ENCODE results near the gene MAGEB17.

The MAGEB17 gene

GRCh38 chrX:16130707-16131106 lies 36.6 kb upstream of the MAGEB17 start:
- no peak for DNase-seq (ENCODE audit: insufficient read length, low spot score)
- FAIRE-seq, result no peak
- no peak for TF ChIP-seq CTCF (IDR thresholded peaks at IDR 0.05; ENCODE audit: insufficient read depth, missing control alignments)

GRCh38 chrX:16134936-16135335 lies 32.3 kb upstream of the MAGEB17 start:
- no peak for DNase-seq (ENCODE audit: insufficient read length, low spot score)
- FAIRE-seq, result no peak
- no peak for TF ChIP-seq CTCF (IDR thresholded peaks at IDR 0.05; ENCODE audit: insufficient read depth, missing control alignments)

- no peak for FAIRE-seq
These were observed 31.2 kb upstream of the MAGEB17 start for GRCh38 chrX:16136080-16136479.

GRCh38 chrX:16137416-16138107 lies 29.7 kb upstream of the MAGEB17 start:
- no peak for TF ChIP-seq CTCF (IDR thresholded peaks at IDR 0.05; ENCODE audit: insufficient read depth, missing control alignments)
- DNase-seq (ENCODE audit: insufficient read length, low spot score), result no peak
- no peak for FAIRE-seq

More at GRCh38 chrX:16136080-16136479, 31.2 kb upstream of the MAGEB17 start:
- TF ChIP-seq CTCF (IDR thresholded peaks at IDR 0.05; ENCODE audit: insufficient read depth, missing control alignments), result no peak
- no peak for DNase-seq (ENCODE audit: insufficient read length, low spot score)

- FAIRE-seq (no peak), DNase-seq (ENCODE audit: insufficient read length, low spot score) (no peak)
- TF ChIP-seq CTCF (IDR thresholded peaks at IDR 0.05; ENCODE audit: insufficient read depth, missing control alignments), result no peak
These were observed 29.2 kb upstream of the MAGEB17 start for GRCh38 chrX:16138108-16138427.

GRCh38 chrX:16140448-16140847 lies 26.8 kb upstream of the MAGEB17 start:
- DNase-seq (ENCODE audit: insufficient read length, low spot score), result no peak
- FAIRE-seq, result no peak
- TF ChIP-seq CTCF (IDR thresholded peaks at IDR 0.05; ENCODE audit: insufficient read depth, missing control alignments), result no peak

- FAIRE-seq (no peak), DNase-seq (ENCODE audit: insufficient read length, low spot score) (no peak)
- TF ChIP-seq CTCF (IDR thresholded peaks at IDR 0.05; ENCODE audit: insufficient read depth, missing control alignments), result no peak
These were observed 26.3 kb upstream of the MAGEB17 start for GRCh38 chrX:16140983-16141382.

Data from D721Med (cell line).